ENCODE measurements around the gene ZNF595.
"Not testable (repeated sequence)": the region's sequence is repeated elsewhere in the genome, so short reads cannot be mapped to it uniquely, and the experiment has no call there.

Gene ZNF595

DNA sequence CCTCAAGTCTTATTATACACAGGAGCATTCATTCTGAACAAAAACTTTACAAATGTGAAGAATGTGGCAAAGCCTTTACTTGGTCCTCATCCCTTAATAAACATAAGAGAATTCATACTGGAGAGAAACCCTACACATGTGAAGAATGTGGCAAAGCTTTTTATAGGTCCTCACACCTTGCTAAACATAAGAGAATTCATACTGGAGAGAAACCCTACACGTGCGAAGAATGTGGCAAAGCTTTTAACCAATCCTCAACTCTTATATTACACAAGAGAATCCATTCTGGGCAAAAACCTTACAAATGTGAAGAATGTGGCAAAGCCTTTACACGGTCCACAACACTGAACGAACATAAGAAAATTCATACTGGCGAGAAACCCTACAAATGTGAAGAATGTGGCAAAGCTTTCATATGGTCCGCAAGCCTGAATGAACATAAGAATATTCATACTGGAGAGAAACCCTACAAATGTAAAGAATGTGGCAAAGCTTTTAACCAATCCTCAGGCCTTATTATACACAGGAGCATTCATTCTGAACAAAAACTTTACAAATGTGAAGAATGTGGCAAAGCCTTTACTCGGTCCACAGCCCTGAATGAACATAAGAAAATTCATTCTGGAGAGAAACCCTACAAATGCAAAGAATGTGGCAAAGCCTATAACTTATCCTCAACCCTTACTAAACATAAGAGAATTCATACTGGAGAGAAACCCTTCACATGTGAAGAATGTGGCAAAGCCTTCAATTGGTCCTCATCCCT lies 33.6 kb downstream of the ZNF595 start:
- DNase-seq = not testable (repeated sequence)

GRCh38 chr4:98386-98785 lies 45.3 kb downstream of the ZNF595 start:
- DNase-seq = no peak

- DNase-seq = no peak
These were observed 46.7 kb downstream of the ZNF595 start for GRCh38 chr4:99863-100262.

DNA sequence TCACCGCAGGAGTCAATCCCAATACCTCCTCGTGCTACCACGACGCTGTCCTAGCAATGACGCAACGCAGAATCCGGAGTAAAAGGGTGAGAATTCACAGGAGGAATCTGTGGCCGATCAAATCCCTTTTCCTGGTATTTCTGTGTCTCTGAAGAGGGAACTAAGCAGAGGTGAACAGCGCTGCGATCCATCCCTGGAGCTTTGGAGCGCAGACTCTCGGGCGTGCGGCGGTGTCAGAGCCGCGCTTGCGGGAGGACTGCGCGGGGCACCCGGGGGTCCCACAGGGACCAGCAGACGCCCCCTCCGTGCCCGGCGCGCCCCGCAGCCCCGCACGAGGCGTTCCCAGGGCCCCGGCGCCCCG lies 53.9 kb downstream of the ZNF595 start:
- no peak for DNase-seq

GRCh38 chr4:107444-108429 lies 54.6 kb downstream of the ZNF595 start:
- no peak for DNase-seq

DNA sequence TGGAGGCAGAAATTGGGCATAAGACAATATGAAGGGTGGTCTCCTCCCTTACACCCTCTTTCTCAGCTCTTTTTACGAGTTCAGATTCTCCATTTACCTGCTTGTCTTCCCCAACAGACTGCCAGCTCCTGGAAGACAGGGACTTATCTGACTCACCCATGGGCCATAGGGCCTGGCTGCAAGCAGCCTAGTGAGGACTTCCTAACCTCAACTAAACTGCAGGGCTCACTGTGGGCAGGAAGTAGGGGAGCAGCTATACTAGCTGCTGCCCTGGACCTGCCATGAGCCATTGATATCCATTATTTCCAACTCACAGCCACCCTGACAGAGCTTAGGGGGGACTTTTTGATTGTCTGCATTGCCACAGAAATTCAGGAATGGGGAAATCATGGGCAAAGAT lies 59.6 kb downstream of the ZNF595 start:
- DNase-seq = no peak

DNA sequence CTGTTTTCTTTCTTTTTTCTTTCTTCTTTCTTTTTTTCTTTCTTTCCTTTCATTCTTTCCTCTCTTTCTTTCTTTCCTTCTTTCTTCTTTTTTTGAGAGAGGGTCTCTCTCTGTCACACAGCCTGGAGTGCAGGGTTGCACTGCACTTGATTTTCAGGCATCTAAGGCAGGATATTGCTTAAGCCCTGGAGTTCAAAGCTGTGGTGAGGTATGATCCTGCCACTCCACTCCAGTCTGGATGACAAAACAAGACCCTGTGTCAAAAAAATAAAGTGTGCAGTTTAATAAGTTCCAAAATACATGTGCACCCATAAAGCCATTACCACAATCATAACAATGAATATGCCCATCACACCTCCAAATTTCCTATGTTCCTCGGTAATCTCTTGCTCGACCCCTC lies 60.6 kb downstream of the ZNF595 start:
- no peak for DNase-seq

GRCh38 chr4:114149-114548 lies 61.0 kb downstream of the ZNF595 start:
- no peak for DNase-seq

GRCh38 chr4:116499-116898 lies 63.4 kb downstream of the ZNF595 start:
- DNase-seq = no peak

DNA sequence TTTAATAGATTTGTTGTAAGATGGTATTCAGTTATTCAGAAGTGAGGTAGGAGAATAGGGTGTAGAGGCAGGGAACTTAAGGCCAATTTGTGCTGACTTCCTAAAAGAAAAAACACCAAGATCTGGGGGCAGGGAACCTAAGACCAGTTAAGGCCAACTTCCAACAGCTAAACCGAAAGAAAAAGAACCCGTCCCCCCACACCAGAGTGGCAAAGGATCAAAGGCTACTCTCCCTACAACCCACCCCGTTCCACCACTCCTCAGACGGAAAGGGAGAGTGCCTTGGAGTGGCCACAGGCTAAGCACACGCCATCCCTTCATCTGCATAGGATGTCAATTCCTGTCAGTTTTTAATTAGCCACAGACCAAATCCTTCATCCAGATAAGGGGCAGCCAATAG lies 67.5 kb downstream of the ZNF595 start:
- DNase-seq = no peak

DNA sequence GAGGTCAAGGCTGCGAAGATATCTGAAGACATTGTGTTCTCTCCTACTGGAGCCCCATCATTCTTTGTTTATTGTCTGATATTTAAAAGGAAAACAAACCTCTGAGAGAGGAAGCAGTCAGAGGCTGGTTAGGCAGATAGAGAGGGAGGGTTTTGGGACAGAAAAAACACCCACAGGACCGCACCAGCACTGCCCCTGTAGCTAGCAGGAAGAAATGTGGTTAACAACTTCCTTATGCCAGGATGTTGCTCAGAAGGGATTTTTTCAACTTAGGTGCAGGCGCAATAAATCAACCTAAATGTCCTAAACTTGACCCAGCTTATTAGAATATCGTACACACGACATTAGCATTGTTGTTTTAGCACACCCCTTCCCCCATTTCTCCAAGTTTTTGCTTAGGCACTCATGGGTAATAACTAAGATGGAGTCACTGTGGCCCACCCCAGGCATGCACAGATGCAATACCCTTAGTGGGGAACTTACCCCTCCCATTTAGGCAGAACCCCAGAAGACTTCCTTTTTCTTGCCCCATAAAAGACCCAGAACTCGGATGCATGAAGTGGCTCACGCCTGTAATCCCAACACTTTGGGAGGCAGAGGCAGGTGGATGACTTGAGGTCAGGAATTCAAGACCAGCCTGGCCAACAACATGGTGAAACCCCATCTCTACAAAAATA lies 68.4 kb downstream of the ZNF595 start:
- peak; percentile 82 for DNase-seq

DNA sequence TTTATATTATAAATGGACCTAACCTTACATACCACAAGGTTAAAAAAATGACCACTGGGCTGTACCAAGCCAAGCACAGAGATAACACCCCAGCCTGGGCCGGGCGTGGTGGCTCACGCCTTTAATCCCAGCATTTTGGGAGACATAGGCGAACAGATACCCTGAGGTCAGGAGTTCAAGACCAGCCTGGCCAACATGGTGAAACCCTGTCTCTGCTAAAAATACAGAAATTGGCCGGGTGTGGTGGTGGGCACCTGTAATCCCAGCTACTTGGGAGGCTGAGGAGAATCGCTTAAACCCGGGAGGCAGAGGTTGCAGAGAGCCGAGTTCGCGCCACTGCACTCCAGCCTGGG lies 70.8 kb downstream of the ZNF595 start:
- DNase-seq = not testable (repeated sequence)

DNA sequence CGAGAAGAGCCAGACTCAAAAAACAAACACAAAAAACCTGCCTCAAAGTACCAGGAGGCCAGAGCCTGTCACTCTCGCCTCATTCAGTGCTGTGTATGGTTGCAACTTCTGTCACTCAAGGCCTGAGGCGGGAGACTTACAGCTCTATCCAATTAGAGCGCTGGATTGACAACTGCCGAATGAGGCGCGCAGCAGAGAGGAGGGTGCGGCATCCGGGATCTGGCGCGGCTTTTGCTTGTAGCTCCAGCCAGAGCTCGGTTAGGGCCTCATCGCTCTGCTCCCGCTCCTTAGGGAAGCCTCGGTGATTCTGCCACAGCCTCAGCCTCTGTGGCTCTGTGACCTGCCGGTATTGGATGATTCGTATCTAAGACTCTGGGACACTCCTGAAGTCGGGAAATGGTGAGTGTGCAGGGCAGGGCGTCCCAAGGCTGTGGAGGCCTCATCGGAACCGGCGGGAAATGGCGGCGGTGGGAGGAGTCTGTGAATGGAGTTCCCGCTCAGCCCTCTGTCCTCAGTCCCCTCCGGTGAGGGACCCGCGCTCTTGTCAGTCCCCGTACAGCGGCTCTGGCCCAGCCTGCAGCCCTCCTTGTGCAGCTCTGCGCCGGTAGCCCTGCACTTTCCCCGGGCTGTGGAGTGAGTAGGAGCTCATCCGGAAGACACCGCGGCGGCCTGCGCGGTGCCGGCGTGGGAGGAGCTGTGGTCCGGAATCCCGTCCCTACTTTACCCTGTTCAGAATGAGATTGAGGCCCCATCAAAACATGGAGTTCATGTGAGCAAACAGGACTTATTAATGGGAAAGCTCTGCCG lies 71.4 kb downstream of the ZNF595 start, which contains the start of gene ZNF718:
Gene ZNF718 (plus strand): TSS at position 227 of the 807 bp plus-strand sequence. CDS start 170 bp downstream, at position 397.
- DNase-seq = no peak

DNA sequence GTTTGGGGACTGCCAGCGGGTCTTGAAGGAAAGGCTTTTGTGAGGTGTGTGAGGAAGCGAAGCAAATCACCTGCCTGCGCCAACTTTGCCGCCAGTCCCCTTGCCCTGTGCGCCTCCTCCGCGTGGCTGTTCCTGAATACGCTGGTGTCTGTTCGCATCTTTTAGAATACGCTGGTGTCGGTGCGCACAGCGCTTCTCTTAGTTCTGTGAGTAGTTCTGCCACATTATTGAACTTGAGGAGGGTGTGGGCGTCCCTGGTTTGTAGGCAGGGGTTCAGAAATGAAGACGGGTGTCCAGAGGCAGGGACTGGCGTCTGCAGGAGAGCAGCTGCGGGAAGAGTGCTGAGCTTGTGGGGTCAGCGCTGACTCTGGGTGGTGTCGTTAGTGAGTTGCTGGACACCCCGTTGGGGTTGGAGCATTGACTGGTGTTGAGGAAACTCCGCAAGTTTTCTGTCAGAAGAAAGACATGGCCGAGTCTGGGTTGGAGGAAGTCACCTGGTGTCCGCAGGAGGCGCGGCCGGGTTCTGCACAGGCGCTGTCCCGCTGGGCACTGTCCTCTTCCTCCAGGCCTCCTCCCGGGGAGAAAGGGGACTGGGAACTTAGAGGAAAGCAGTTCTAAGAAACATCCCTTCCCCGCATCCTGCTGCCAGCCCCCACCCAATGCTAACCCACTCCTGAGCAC lies 72.1 kb downstream of the ZNF595 start:
- no peak for DNase-seq

DNA sequence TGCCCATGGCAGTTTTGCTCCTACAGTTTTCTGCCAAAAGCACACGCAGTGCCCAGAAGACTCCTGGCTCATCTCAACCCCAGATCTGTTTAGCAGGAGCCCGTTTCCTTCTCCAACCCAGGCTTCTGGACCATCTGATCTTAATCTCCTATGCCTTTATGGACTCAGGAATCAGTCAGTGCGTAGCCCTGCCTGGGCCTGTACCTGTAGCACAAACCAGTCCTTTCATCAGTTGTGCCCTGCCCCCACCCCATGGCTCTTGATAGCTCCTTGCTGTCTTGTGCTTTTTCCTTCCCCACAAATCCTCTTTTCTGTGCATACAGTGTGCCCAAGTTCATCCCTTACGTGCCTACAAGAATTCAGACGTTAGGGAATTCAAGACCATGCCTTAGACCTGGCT lies 72.7 kb downstream of the ZNF595 start:
- DNase-seq = no peak

DNA sequence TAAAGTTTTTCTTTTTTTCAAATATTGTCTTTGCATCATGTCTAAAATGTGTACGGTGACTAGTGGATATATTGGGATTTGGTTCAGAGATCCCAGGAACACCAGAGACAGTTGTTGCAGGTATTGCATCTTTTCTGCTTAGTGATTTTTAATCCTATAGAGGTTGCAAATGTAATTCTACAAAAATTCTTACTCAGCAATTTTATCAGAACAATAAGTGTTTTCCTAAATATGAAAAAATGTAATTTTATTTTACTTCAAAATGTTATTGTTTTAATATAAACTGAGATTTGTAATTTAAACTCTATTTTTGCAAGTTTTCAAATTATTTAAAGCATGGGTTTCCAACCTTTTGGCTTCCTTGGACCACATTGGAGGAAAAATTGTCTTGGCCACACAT lies 79.4 kb downstream of the ZNF595 start:
- DNase-seq = no peak
